ENCODE data around the gene MBNL2. TPM values are rescaled to one million over a fixed set of nuclear protein-coding genes. Genes with fewer than 3 reads are reported as not detected.

MBNL2 gene
- total and polyA plus RNA-seq, 10 of the 15 experiments (the other 5 are each of a cell fraction or from before 2014, with no cell fraction given), result 1.6 to 9.7 (median 6.7) TPM

- ATAC-seq (no peak), FAIRE-seq (no peak), DNase-seq (ENCODE audit: low read depth, low spot score) (no peak)
- no peaks in the 10 kb centered on the region for H3K27me3 ChIP-seq (replicated peaks in 1 of 2; ENCODE audit: control insufficient read depth in 2 of 2, insufficient read depth in 2 of 2, low read length in 1 of 2)
- BruUV-seq (replicated peaks), result no TSS peak
- H3K4me3 ChIP-seq, result no peak overlapping the region
- ChIA-PET CTCF (no interaction called here), RAD21 (ENCODE audit: unreplicated experiment) (no interaction called here), POLR2A (interaction anchor here (0.7 kb wide), 1 partner anchor 77 kb away, joined by 3 read pairs; no protein-coding TSS in a partner anchor), SMC1A (ENCODE audit: uncharacterized antibody, unreplicated experiment) (interaction anchor here (0.8 to 1.3 kb wide), 3 partner anchors 9 to 42 kb away, joined by 3 to 5 read pairs (median 4); no protein-coding TSS in a partner anchor)
- H3K4me2 ChIP-seq (ENCODE audit: control insufficient read depth, insufficient read depth), result no peak overlapping the region
- intact Hi-C loops (cut with micrococcal nuclease; ENCODE audit: unreplicated experiment) (no loop called here), in situ Hi-C loops (cut with MboI) (no loop called here)
- TF ChIP-seq GATAD2B (conservative IDR thresholded peaks at IDR 0.05; ENCODE audit: low read depth), result no peak
- no peak for TF ChIP-seq IRF4 (IDR thresholded peaks at IDR 0.05; ENCODE audit: low read depth, low read length)
- no peaks in the 10 kb centered on the region for H3K79me2 ChIP-seq (ENCODE audit: control insufficient read depth, insufficient read depth, low read length)
- H2AFZ ChIP-seq (ENCODE audit: control insufficient read depth, low read depth, low read length), result no peak overlapping the region
- no peaks in the 10 kb centered on the region for H4K20me1 ChIP-seq (ENCODE audit: control insufficient read depth, insufficient read depth)
- no peaks in the 10 kb centered on the region for H3K4me1 ChIP-seq (ENCODE audit: control insufficient read depth, insufficient read depth, low read length)
- no peak overlapping the region for H3K27ac ChIP-seq (ENCODE audit: control insufficient read depth, insufficient read depth)
- WGBS (ENCODE audit: insufficient coverage, insufficient replicate concordance, low lambda C conversion rate, missing lambda C conversion rate), result 51% methylated on average over 8 of the region's 8 CpGs
- no peaks in the 10 kb centered on the region for H3K9me3 ChIP-seq (replicated peaks; ENCODE audit: control insufficient read depth, insufficient read depth, low read length)
- H3K9ac ChIP-seq (ENCODE audit: control insufficient read depth, insufficient read depth, low read length), result no peak overlapping the region
- no peaks in the 10 kb centered on the region for H3K36me3 ChIP-seq (ENCODE audit: control insufficient read depth in 2 of 2, insufficient read depth in 2 of 2, low read length in 1 of 2)
Measured at GRCh38 chr13:97301382-97302095, 79.4 kb downstream of the MBNL2 start.

- WGBS (ENCODE audit: insufficient coverage, insufficient replicate concordance, low lambda C conversion rate, missing lambda C conversion rate), result 97% methylated on average over 3 of the region's 3 CpGs
- Histone ChIP-seq H3K27me3 (replicated peaks in 1 of 2; ENCODE audit: control insufficient read depth in 2 of 2, insufficient read depth in 2 of 2, low read length in 1 of 2) (no peaks in the 10 kb centered on the region), H3K79me2 (ENCODE audit: control insufficient read depth, insufficient read depth, low read length) (no peaks in the 10 kb centered on the region), H3K4me2 (ENCODE audit: control insufficient read depth, insufficient read depth) (no peak overlapping the region), H3K4me3 (no peak overlapping the region), H3K4me1 (ENCODE audit: control insufficient read depth, insufficient read depth, low read length) (no peaks in the 10 kb centered on the region), H3K9me3 (replicated peaks; ENCODE audit: control insufficient read depth, insufficient read depth, low read length) (no peaks in the 10 kb centered on the region), H4K20me1 (ENCODE audit: control insufficient read depth, insufficient read depth) (no peaks in the 10 kb centered on the region), H3K36me3 (ENCODE audit: control insufficient read depth in 2 of 2, insufficient read depth in 2 of 2, low read length in 1 of 2) (no peaks in the 10 kb centered on the region), H2AFZ (ENCODE audit: control insufficient read depth, low read depth, low read length) (no peak overlapping the region), H3K27ac (ENCODE audit: control insufficient read depth, insufficient read depth) (no peak overlapping the region), H3K9ac (ENCODE audit: control insufficient read depth, insufficient read depth, low read length) (no peak overlapping the region)
- intact Hi-C loops (cut with micrococcal nuclease; ENCODE audit: unreplicated experiment), result no loop called here
- DNase-seq (ENCODE audit: low read depth, low spot score), result no peak
- ChIA-PET SMC1A (ENCODE audit: uncharacterized antibody, unreplicated experiment) (interaction anchor here (0.8 to 1.6 kb wide), 2 partner anchors 41 to 75 kb away, joined by 3 to 4 read pairs; no protein-coding TSS in a partner anchor), CTCF (no interaction called here), POLR2A (no interaction called here), RAD21 (ENCODE audit: unreplicated experiment) (no interaction called here)
- ATAC-seq, result no peak
- in situ Hi-C loops (cut with MboI), result no loop called here
- no TSS peak for BruUV-seq (replicated peaks)
- no peak for FAIRE-seq
- TF ChIP-seq RCOR1 (conservative IDR thresholded peaks at IDR 0.05; ENCODE audit: low read depth, low read length) (no peak), NFYB (IDR thresholded peaks at IDR 0.05; ENCODE audit: insufficient read depth, low read depth, low read length) (no peak), CBX3 (IDR thresholded peaks at IDR 0.05; ENCODE audit: borderline replicate concordance, low read depth) (no peak), PRDM15 (CRISPR knock-in tag; IDR thresholded peaks at IDR 0.05) (no peak), MAX (IDR thresholded peaks at IDR 0.05; ENCODE audit: low read depth, low read length) (no peak), TCF3 (IDR thresholded peaks at IDR 0.05; ENCODE audit: borderline replicate concordance, insufficient read depth, low read depth, low read length) (no peak), MTA3 (IDR thresholded peaks at IDR 0.05; ENCODE audit: borderline replicate concordance, low read length) (no peak), SUZ12 (IDR thresholded peaks at IDR 0.05; ENCODE audit: unreplicated experiment) (no peak)
- TF ChIP-seq, protein P1, sequence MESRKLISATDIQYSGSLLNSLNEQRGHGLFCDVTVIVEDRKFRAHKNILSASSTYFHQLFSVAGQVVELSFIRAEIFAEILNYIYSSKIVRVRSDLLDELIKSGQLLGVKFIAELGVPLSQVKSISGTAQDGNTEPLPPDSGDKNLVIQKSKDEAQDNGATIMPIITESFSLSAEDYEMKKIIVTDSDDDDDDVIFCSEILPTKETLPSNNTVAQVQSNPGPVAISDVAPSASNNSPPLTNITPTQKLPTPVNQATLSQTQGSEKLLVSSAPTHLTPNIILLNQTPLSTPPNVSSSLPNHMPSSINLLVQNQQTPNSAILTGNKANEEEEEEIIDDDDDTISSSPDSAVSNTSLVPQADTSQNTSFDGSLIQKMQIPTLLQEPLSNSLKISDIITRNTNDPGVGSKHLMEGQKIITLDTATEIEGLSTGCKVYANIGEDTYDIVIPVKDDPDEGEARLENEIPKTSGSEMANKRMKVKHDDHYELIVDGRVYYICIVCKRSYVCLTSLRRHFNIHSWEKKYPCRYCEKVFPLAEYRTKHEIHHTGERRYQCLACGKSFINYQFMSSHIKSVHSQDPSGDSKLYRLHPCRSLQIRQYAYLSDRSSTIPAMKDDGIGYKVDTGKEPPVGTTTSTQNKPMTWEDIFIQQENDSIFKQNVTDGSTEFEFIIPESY (IDR thresholded peaks at IDR 0.05), result no peak
Measured at GRCh38 chr13:97302611-97303010, 80.5 kb downstream of the MBNL2 start.

Data from GM12878 (cell line).